ENCODE measurements around the gene PDE1A. TPM values are rescaled to one million over a fixed set of nuclear protein-coding genes. Genes with fewer than 3 reads are reported as not detected.

PDE1A gene
- polyA plus RNA-seq, 1 experiment: 4.3 TPM

GRCh38 chr2:182359027-182359989 lies 67.5 kb downstream of the PDE1A start:
- DNase-seq (ENCODE audit: low read depth, low spot score): no peak
- ChIA-PET CTCF (interaction anchor here (0.6 to 0.7 kb wide), 3 partner anchors 173 to 312 kb away, joined by 4 to 5 read pairs (median 4); no protein-coding TSS in a partner anchor), POLR2A (no interaction called here)
- H3K27ac ChIP-seq (ENCODE audit: low read depth, low read length): no peak overlapping the region
- no peaks in the 10 kb centered on the region for H3K27me3 ChIP-seq (ENCODE audit: control insufficient read depth, insufficient read depth, low read length)
- H3K4me3 ChIP-seq (ENCODE audit: low read depth, low read length): no peak overlapping the region
- no peak for TF ChIP-seq CTCF (IDR thresholded peaks at IDR 0.05; ENCODE audit: low read depth, low read length)
- no peaks in the 10 kb centered on the region for H3K9me3 ChIP-seq (ENCODE audit: control insufficient read depth, insufficient read depth, low read length)

GRCh38 chr2:182358601-182359000 lies 68.2 kb downstream of the PDE1A start:
- no peak for TF ChIP-seq CTCF (IDR thresholded peaks at IDR 0.05; ENCODE audit: low read depth, low read length)
- POLR2A ChIA-PET: no interaction called here
- CTCF ChIA-PET: interaction anchor here (0.6 to 0.7 kb wide), 2 partner anchors 309 to 312 kb away, joined by 4 to 5 read pairs; no protein-coding TSS in a partner anchor

GRCh38 chr2:182355815-182356214 lies 71.0 kb downstream of the PDE1A start:
- Histone ChIP-seq H3K9me3 (ENCODE audit: control insufficient read depth, insufficient read depth, low read length) (no peaks in the 10 kb centered on the region), H3K27me3 (ENCODE audit: control insufficient read depth, insufficient read depth, low read length) (no peaks in the 10 kb centered on the region), H3K4me3 (ENCODE audit: low read depth, low read length) (no peak overlapping the region), H3K27ac (ENCODE audit: low read depth, low read length) (no peak overlapping the region)
- no peak for TF ChIP-seq CTCF (IDR thresholded peaks at IDR 0.05; ENCODE audit: low read depth, low read length)
- POLR2A ChIA-PET: no interaction called here
- DNase-seq (ENCODE audit: low read depth, low spot score): no peak
- CTCF ChIA-PET: no interaction called here

More at GRCh38 chr2:182358601-182359000, 68.2 kb downstream of the PDE1A start:
- no peaks in the 10 kb centered on the region for H3K27me3 ChIP-seq (ENCODE audit: control insufficient read depth, insufficient read depth, low read length)
- no peak for DNase-seq (ENCODE audit: low read depth, low spot score)
- no peak overlapping the region for H3K27ac ChIP-seq (ENCODE audit: low read depth, low read length)
- H3K4me3 ChIP-seq (ENCODE audit: low read depth, low read length): no peak overlapping the region
- no peaks in the 10 kb centered on the region for H3K9me3 ChIP-seq (ENCODE audit: control insufficient read depth, insufficient read depth, low read length)

GRCh38 chr2:182351427-182351826 lies 75.4 kb downstream of the PDE1A start:
- Histone ChIP-seq H3K27ac (ENCODE audit: low read depth, low read length) (no peak overlapping the region), H3K4me3 (ENCODE audit: low read depth, low read length) (no peak overlapping the region), H3K27me3 (ENCODE audit: control insufficient read depth, insufficient read depth, low read length) (no peaks in the 10 kb centered on the region), H3K9me3 (ENCODE audit: control insufficient read depth, insufficient read depth, low read length) (no peaks in the 10 kb centered on the region)
- CTCF ChIA-PET: no interaction called here
- no peak for TF ChIP-seq CTCF (IDR thresholded peaks at IDR 0.05; ENCODE audit: low read depth, low read length)
- DNase-seq (ENCODE audit: low read depth, low spot score): no peak
- POLR2A ChIA-PET: no interaction called here

- ChIA-PET CTCF (no interaction called here), POLR2A (no interaction called here)
- no peak for TF ChIP-seq CTCF (IDR thresholded peaks at IDR 0.05; ENCODE audit: low read depth, low read length)
- DNase-seq (ENCODE audit: low read depth, low spot score): no peak
- no peak overlapping the region for H3K27ac ChIP-seq (ENCODE audit: low read depth, low read length)
- no peaks in the 10 kb centered on the region for H3K27me3 ChIP-seq (ENCODE audit: control insufficient read depth, insufficient read depth, low read length)
- H3K4me3 ChIP-seq (ENCODE audit: low read depth, low read length): no peak overlapping the region
- H3K9me3 ChIP-seq (ENCODE audit: control insufficient read depth, insufficient read depth, low read length): no peaks in the 10 kb centered on the region
Measured at GRCh38 chr2:182349268-182349667, 77.6 kb downstream of the PDE1A start.

Measured in AG04450 (cell line).